H9 (cell line): Measurements from ENCODE around the gene LDLRAP1. TPM values are rescaled to one million over a fixed set of nuclear protein-coding genes. Genes with fewer than 3 reads are reported as not detected.

Source experiments
- DNase-seq: peaks from one replicate; pipeline ENCODE4 v3.0.0-alpha.2; 2017
- H2AFZ ChIP-seq: one replicate; pipeline ENCODE4 v1.6.1; 2013; ENCODE audit warnings: mild to moderate bottlenecking, low read length, control low read depth, moderate library complexity
- H2AK5ac ChIP-seq: 2 replicates; pipeline ENCODE4 v1.6.1; 2013; ENCODE audit warnings: low read length, control low read depth, mixed read lengths; ENCODE audit not compliant: insufficient read length
- H2BK120ac ChIP-seq: one replicate; pipeline ENCODE4 v1.6.1; 2013; ENCODE audit warnings: low read depth, mild to moderate bottlenecking, low read length, control low read depth, inconsistent platforms; ENCODE audit not compliant: poor library complexity, severe bottlenecking
- H2BK12ac ChIP-seq: 2 replicates; pipeline ENCODE4 v1.6.1; 2013; ENCODE audit warnings: low read length, control low read depth, mixed read lengths, low read depth; ENCODE audit not compliant: insufficient read length
- H2BK15ac ChIP-seq: 2 replicates; pipeline ENCODE4 v1.6.1; 2013; ENCODE audit warnings: low read depth, low read length, control low read depth
- H2BK20ac ChIP-seq: one replicate; pipeline ENCODE4 v1.6.1; 2013; ENCODE audit warnings: low read depth, mild to moderate bottlenecking, low read length, control low read depth, inconsistent platforms; ENCODE audit not compliant: poor library complexity, severe bottlenecking
- H2BK5ac ChIP-seq: 2 replicates; pipeline ENCODE4 v1.6.1; 2013; ENCODE audit warnings: low read length, control low read depth, mixed read lengths; ENCODE audit not compliant: insufficient read length
- H3K14ac ChIP-seq: 2 replicates; pipeline ENCODE4 v1.6.1; 2013; ENCODE audit warnings: low read length, control low read depth; ENCODE audit not compliant: insufficient read depth
- H3K18ac ChIP-seq: 2 replicates; pipeline ENCODE4 v1.6.1; 2013; ENCODE audit warnings: low read depth, mild to moderate bottlenecking, mixed read lengths, low read length, control low read depth; ENCODE audit not compliant: insufficient read length
- H3K23ac ChIP-seq: 2 replicates; pipeline ENCODE4 v1.6.1; 2013; ENCODE audit warnings: low read length, control low read depth, mixed read lengths, low read depth; ENCODE audit not compliant: insufficient read length
- H3K23me2 ChIP-seq: 2 replicates; pipeline ENCODE4 v1.6.1; 2013; ENCODE audit warnings: low read depth, mild to moderate bottlenecking, mixed read lengths, low read length, control low read depth; ENCODE audit not compliant: insufficient read length, poor library complexity, severe bottlenecking
- H3K27ac ChIP-seq: 2 replicates; pipeline ENCODE4 v1.5.1; 2013; ENCODE audit warnings: low read length, control low read depth, mixed read lengths, low read depth; ENCODE audit not compliant: insufficient read length
- H3K27me3 ChIP-seq: 2 replicates; pipeline ENCODE4 v1.6.1; 2013; ENCODE audit warnings: low read length, control low read depth, inconsistent platforms; ENCODE audit not compliant: insufficient read depth
- H3K4ac ChIP-seq: 2 replicates; pipeline ENCODE4 v1.6.1; 2013; ENCODE audit warnings: low read depth, mild to moderate bottlenecking, control low read depth, inconsistent platforms, low read length, moderate library complexity
- H3K4me1 ChIP-seq: 2 replicates; pipeline ENCODE4 v1.6.1; 2013; ENCODE audit warnings: low read length, control low read depth, inconsistent platforms; ENCODE audit not compliant: insufficient read depth
- H3K4me2 ChIP-seq: 2 replicates; pipeline ENCODE4 v1.6.1; 2013; ENCODE audit warnings: low read length, control low read depth, mixed read lengths; ENCODE audit not compliant: insufficient read length, insufficient read depth
- H3K56ac ChIP-seq: 2 replicates; pipeline ENCODE4 v1.6.1; 2013; ENCODE audit warnings: low read depth, mild to moderate bottlenecking, mixed read lengths, low read length, control low read depth; ENCODE audit not compliant: insufficient read length
- H3K79me1 ChIP-seq: 2 replicates; pipeline ENCODE4 v1.6.1; 2013; ENCODE audit warnings: low read depth, mild to moderate bottlenecking, moderate library complexity, low read length, control low read depth, inconsistent platforms; ENCODE audit not compliant: insufficient read depth, poor library complexity, severe bottlenecking
- H3K79me2 ChIP-seq: 2 replicates; pipeline ENCODE4 v1.6.1; 2013; ENCODE audit warnings: low read length, control low read depth, inconsistent platforms; ENCODE audit not compliant: insufficient read depth
- H3K9ac ChIP-seq: 2 replicates; pipeline ENCODE4 v1.6.1; 2013; ENCODE audit warnings: low read length, control low read depth, mixed read lengths; ENCODE audit not compliant: insufficient read length; ENCODE audit errors: extremely low read depth
- H3K9me3 ChIP-seq: one replicate; pipeline ENCODE4 v1.6.1; 2013; ENCODE audit warnings: low read depth, low read length, inconsistent platforms; ENCODE audit not compliant: control insufficient read depth
- H3T11ph ChIP-seq: one replicate; pipeline ENCODE4 v1.6.1; 2013; ENCODE audit warnings: mild to moderate bottlenecking, low read length, control low read depth, inconsistent platforms
- H4K20me1 ChIP-seq: one replicate; pipeline ENCODE4 v1.6.1; 2013; ENCODE audit not compliant: control insufficient read depth, insufficient read length, insufficient read depth
- H4K5ac ChIP-seq: 2 replicates; pipeline ENCODE4 v1.6.1; 2013; ENCODE audit warnings: low read depth, mild to moderate bottlenecking, mixed read lengths, low read length, control low read depth; ENCODE audit not compliant: insufficient read length
- H4K8ac ChIP-seq: replicated peaks from 2 replicates; pipeline ENCODE4 v1.6.1; 2013; ENCODE audit warnings: low read length, control low read depth, mixed read lengths, low read depth; ENCODE audit not compliant: insufficient read length
- H4K91ac ChIP-seq: 2 replicates; pipeline ENCODE4 v1.6.1; 2013; ENCODE audit warnings: low read depth, mild to moderate bottlenecking, moderate library complexity, mixed read lengths, low read length, control low read depth; ENCODE audit not compliant: insufficient read length
- H3K27ac Mint-ChIP-seq, 3 experiments: 2 replicates in 2 of 3; 3 replicates in 1 of 3; pipeline ENCODE4 v1.8.0; 2020 to 2021; ENCODE audit warnings: mixed read lengths in 3 of 3, mild to moderate bottlenecking in 1 of 3, moderate library complexity in 1 of 3
- H3K27me3 Mint-ChIP-seq: 2 replicates; pipeline ENCODE4 v1.8.0; 2021; ENCODE audit warnings: low read depth, mild to moderate bottlenecking, moderate library complexity, mixed read lengths
- H3K36me3 Mint-ChIP-seq, 3 experiments: 2 replicates in 2 of 3; 3 replicates in 1 of 3; pipeline ENCODE4 v1.8.0; 2020 to 2021; ENCODE audit warnings: low read depth in 3 of 3, mixed read lengths in 3 of 3; ENCODE audit not compliant: insufficient read depth in 1 of 3
- H3K4me1 Mint-ChIP-seq, 2 experiments: 2 replicates each; pipeline ENCODE4 v1.8.0; 2020; ENCODE audit warnings: mixed read lengths in 2 of 2
- H3K4me3 Mint-ChIP-seq, 2 experiments: 2 replicates in 1 of 2; 3 replicates in 1 of 2; pipeline ENCODE4 v1.8.0; 2020 to 2021; ENCODE audit warnings: mild to moderate bottlenecking in 2 of 2, mixed read lengths in 2 of 2, moderate library complexity in 1 of 2
- H3K9me3 Mint-ChIP-seq, 2 experiments: 2 replicates in 1 of 2; 3 replicates in 1 of 2; pipeline ENCODE4 v1.8.0; 2020; ENCODE audit warnings: mild to moderate bottlenecking in 2 of 2, mixed read lengths in 2 of 2, moderate library complexity in 1 of 2
- CTCF ChIP-seq: fragments of 200-600 bp; sonication (generic); conservative IDR thresholded peaks from 3 replicates; pipeline ENCODE4 v1.8.0; 2021; ENCODE audit warnings: antibody characterized with exemption, mild to moderate bottlenecking
- WGBS: extraction: QIAGEN DNeasy Blood & Tissue Kit; methylation state at CpG from one replicate; pipeline ENCODE4 v1.1.7; 2013; ENCODE audit warnings: missing lambda C conversion rate, low lambda C conversion rate, mixed read lengths; ENCODE audit not compliant: insufficient read length; ENCODE audit errors: extremely low coverage; 5-methylcytosine and 5-hydroxymethylcytosine counted together
- total RNA-seq: library from RNA; stranded (reverse); gene quantifications from 2 replicates; pipeline ENCODE4 v1.2.1, GENCODE V29; 2021

The LDLRAP1 gene
- total RNA-seq, 1 experiment from 2014 or later: 15.7 TPM

DNA sequence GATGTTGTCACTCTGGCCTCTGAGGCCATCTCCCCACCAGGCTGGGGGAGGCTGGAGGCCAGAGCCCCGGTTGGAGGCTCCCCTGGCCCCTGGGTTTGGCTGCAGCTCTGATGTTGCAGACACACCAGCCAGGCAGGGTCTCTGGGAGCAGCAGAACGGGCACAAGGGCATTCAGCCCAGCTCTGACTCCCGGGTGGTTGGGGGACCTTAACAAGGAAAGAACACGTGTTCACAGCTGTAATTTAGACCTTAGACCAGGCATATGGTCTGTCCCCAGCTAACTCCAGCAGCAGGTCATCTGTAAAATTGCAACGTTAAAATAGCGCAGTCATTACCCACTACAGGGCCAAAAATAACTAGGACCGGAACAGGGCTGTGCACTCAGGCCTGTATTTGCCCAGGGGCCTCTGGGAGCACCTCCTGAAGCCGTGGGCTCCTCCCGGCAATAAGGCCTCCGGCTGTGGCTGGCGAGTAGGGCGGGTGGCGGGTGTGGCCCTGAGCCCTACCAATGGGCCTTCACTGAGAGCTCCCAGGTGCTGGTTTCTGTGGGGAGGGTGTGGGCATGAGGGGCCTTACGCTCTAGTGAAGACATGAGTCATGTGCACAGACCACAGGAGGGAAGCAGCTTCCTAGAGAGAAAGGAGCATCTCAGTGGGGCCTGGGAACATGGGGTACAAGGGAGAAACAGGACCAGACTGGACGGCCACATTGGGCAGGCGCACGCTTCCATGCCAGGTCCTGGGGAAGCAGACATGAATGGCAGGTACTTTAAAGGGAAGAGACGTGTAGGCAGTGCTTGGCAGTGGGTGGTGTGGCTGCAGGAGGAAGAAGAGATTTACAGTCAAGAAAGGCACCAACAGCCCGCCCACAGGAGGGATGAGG, 6.1 kb downstream of the LDLRAP1 start:
- no peak for DNase-seq
- Histone ChIP-seq H3K79me2 (no peaks in the 10 kb centered on the region), H3K18ac (no peak overlapping the region), H3K27ac (no peak overlapping the region), H2AK5ac (no peak overlapping the region), H2BK120ac (no peak overlapping the region), H3K27me3 (no peaks in the 10 kb centered on the region; the same call in 1 of the 2 replicates), H3K79me1 (no peaks in the 10 kb centered on the region), H3K9ac (no peak overlapping the region), H4K91ac (no peak overlapping the region), H2BK5ac (no peak overlapping the region), H4K5ac (no peak overlapping the region), H3K4me2 (no peak overlapping the region), H4K20me1 (no peaks in the 10 kb centered on the region), H3K23me2 (no peaks in the 10 kb centered on the region), H3K23ac (no peak overlapping the region), H3K4me1 (peaks cover 3% of the 10 kb centered on the region; the same call in 1 of the 2 replicates), H3K56ac (no peak overlapping the region), H3K14ac (no peak overlapping the region), H2BK12ac (no peak overlapping the region), H4K8ac (no peak overlapping the region), H2BK15ac (no peak overlapping the region), H2BK20ac (no peak overlapping the region), H3T11ph (no peak overlapping the region), H3K4ac (no peak overlapping the region), H3K9me3 (no peaks in the 10 kb centered on the region), H2AFZ (no peak overlapping the region)
- no peaks in the 10 kb centered on the region for H3K36me3 Mint-ChIP-seq
- H3K4me1 Mint-ChIP-seq: peaks cover 14 to 16% of the 10 kb centered on the region in 2 experiments
- H3K9me3 Mint-ChIP-seq: no peaks in the 10 kb centered on the region
- no CpG with 5 or more reads among the region's 19 CpGs for WGBS
- peaks cover 8% of the 10 kb centered on the region for H3K27me3 Mint-ChIP-seq
- peak overlapping the region in 2 of 3 experiments; percentile 1 to 88; a peak in 3 of 7 replicates for H3K27ac Mint-ChIP-seq
- no peak overlapping the region; a peak in 1 of 5 replicates for H3K4me3 Mint-ChIP-seq
- no peak for TF ChIP-seq CTCF
